Posterior vena cava (tissue), 2 donors: ENCODE results near the gene C1R. TPM values are rescaled to one million over a fixed set of nuclear protein-coding genes. Genes with fewer than 3 reads are reported as not detected.
"Not testable (repeated sequence)": the region's sequence is repeated elsewhere in the genome, so short reads cannot be mapped to it uniquely, and the experiment has no call there.

Source experiments
- DNase-seq: peaks from one replicate; pipeline ENCODE4 v3.0.0-alpha.2; 2020; ENCODE audit warnings: low spot score
- intact Hi-C, 2 donors: fragments of 100-400 bp; cut with DNase I; formaldehyde crosslinking; loops; one replicate each; pipeline versions ENCODE4 v1.14.1 to v1.14.2; 2022 to 2023
- total RNA-seq, 2 donors: library from RNA; stranded (reverse); fragmentation: NEBNext Ultra II Directional; extraction: Animal tissue kit (Norgen Biotek cat#: 25700); gene quantifications; one replicate each; pipeline ENCODE4 v1.2.1, GENCODE V29; 2021
- donor health status: DM: yes; HTN: yes; CAD: no.
- donor health status: DM: yes; HTN: yes; CAD: no.

The C1R gene
- total RNA-seq, 2 donors from 2014 or later: 1,008 to 1,686 TPM

DNA sequence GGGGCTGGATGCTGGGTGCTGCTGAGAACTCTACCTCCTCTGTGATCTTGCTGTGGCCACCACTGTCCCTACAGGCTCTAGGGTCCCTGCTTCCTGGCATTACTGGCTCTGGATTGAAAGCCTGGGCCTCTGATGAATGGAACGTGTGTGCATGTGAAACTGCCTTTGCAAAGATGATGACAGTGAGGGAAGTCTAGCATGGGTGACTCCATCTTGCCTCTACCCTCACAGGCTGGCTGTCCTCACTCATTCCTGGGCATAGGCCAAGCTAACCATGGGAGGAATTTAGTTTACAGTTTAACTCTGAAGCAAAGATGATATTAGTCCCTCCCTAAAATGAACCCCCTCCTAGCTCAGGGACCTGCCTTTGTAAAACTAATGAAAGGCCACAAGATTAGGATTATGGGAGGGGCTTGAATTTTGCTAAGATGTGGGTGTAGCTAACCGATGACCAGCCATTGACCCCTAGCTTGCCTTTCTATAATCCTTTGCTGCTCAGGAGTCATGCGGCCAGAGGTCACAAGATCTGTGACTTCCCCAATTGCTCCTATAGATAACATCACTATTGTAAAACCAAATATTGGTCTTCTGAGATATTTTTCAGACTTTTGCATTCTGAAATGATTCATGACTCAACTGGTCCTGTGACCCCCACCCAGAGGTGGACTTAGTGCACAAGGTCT, 33.9 kb downstream of the C1R start:
- intact Hi-C loops: loop anchor here in 1 of 2 donors (10.0 kb wide), 1 partner anchor 56 kb away; no protein-coding TSS in a partner anchor
- no peak for DNase-seq

DNA sequence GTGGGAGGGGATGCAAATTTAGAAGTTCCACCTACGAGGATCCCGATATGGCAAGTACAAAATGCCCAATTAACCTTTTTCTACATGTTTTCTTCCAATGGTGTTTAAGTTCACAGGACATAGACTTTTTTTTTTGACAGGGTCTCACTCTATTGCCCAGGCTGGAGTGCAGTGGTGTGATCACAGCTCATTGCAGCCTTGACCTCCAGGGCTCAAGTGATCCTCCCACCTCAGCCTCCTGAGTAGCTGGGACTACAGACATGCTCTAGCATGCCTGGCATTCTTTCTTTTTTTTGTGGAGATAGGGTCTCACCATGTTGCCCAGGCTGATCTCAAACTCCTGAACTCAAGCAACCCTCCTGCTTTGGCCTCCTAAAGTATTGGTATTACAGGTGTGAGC, 36.5 kb downstream of the C1R start:
- intact Hi-C loops: loop anchor here in 1 of 2 donors (10.0 kb wide), 1 partner anchor 59 kb away; no protein-coding TSS in a partner anchor

DNA sequence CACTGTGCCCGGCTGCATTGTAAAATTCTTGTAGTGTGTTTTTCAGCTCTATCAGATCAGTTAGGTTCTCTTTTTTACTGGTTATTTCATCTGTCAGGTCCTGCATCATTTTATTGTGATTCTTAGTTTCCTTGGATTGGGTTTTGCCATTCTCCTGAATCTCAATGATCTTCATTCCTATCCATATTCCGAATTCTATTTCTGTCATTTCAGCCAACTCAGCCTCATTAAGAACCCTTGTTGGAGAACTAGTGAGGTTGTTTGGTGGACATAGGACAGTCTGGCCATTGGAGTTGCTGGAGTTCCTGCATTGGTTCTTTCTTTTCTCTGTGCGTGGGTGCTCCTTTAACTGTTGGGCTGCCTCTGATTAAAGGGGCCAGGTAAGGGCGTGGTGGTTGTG, 37.3 kb downstream of the C1R start:
- DNase-seq: no peak
- intact Hi-C loops: loop anchor here in 1 of 2 donors (10.0 kb wide), 1 partner anchor 60 kb away; no protein-coding TSS in a partner anchor

More for the DNA sequence above, 36.5 kb downstream of the C1R start:
- not testable (repeated sequence) for DNase-seq

DNA sequence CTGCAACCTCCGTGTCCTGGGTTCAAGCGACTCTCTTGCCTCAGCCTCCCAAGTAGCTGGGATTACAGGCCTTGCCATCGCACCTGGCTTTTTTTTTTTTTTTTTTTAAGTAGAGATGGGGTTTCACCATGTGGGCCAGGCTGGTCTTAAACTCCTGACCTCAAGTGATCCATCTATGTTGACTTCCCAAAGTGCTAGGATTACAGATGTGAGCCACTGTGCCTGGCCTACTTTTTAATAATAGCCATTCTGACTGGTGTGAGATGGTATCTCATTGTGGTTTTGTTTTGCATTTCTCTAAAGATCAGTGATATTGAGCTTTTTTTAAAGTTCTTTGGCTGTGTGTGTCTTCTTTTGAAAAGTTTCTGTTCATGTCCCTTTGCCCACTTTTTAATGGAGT, 42.3 kb downstream of the C1R start:
- DNase-seq: not testable (repeated sequence)
- intact Hi-C loops: loop anchor here in 1 of 2 donors (10.0 kb wide), 1 partner anchor 65 kb away; no protein-coding TSS in a partner anchor

DNA sequence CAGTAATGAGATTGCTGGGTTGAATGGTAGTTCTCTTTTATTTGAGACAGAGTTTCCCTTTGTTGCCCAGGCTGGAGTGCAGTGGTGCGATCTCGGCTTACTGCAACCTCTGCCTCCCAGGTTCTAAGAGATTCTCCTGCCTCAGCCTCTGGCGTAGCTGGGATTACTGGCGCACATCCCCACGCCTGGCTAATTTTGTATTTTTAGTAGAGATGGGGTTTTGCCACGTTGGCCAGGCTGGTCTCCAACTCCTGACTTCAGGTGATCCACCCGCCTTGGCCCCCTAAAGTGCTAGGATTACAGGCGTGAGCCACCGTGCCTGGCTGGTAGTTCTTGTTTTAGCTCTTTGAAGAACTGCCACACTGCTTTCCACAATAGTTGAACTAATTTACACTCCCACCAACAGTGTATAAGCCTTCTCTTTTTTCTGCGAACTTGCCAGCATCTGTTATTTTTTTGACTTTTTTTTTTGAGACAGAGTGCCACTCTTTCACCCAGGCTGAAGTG, 42.7 kb downstream of the C1R start:
- DNase-seq, intact Hi-C loops: not testable (repeated sequence)

DNA sequence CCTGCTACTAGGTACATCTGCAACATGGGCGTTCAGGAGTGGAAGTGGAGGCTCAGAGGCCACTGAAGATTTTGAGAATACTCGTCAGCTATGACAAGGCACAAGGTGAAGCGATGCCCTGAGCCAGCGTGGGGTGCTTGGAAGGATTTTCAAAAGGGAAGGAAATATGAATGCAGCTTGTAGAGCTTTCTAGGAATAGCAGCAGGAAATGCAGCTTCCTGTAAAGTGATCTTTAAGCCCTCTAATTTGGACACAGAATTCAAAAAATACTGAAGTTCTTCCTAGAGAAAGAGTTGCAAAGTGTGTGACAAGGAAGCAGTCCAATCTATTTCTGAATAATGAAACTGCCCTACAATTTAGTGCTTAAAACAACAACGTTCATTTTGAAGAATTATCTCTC, 44.9 kb downstream of the C1R start:
- DNase-seq: no peak

DNA sequence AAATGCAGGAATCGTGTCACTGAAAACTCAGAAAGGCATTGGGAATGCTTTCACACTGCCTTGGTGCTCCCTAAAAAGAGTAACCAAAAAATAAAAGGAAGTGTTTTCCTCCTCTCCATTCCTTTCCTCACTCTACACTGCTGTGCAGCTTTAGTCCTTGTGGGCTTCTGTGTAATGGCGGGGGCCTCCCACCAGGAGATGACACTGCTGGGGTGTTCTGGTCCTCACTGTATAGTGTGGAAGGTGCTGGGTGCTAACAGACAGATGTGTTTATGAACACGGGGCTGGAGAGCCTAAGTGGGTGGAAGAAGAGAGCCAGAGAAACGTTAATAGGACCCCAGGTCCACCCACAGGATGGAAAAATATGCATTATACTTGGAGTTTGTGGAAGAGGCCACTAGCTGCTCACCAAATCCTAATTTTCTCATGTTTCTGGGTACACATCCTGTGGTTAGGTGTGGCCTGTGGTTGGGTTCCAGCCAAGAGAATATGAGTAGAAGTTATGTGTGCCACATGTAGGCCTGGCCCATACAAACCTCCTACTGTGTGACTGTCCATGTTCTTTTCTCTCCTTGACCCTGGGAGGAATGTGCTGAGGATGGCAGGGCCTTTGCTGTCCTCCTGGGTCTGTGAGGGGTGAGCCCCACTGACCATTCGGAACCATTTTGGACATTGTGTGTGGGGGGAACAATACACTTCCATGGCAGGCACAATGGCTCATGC, 45.7 kb downstream of the C1R start:
- intact Hi-C loops: no loop called here
- no peak for DNase-seq

More for the DNA sequence above, 44.9 kb downstream of the C1R start:
- intact Hi-C loops: no loop called here

DNA sequence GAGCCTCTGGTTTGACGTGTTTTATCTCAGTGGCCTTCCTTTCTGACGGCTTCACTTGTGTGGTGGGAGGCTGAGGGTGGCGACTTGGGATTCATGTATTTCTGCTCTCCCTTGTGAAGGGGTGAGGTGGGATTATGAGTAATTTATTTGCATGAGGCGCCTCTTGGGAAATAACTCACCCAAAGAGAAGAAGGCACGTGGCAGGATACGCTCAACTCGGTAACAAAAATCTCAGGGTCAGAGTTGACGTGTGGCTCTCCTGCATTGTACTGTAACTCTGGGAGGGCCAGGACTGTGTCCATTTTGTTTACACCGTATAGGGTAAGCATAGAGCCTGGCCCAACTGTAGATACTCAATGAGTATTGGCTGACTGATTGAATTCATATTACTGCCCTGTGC, 46.3 kb downstream of the C1R start:
- DNase-seq: no peak
- intact Hi-C loops: no loop called here

DNA sequence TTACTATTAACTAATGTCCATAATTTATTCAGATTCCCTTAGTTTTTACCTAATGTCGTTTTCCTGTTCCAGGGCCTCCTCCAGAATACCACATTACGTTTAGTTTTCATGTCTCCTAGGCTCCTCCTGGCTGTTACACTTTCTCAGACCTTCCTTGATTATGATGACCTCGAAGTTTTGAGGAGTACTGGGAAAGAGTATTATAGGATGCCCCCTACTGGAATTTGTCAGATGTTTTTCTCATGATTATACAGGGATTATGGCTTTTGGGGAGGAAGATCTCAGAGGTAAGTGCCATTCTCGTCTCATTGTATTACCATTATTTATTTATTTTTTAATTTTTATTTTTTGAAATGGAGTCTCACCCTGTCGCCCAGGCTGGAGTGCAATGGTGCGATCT, 49.4 kb downstream of the C1R start:
- intact Hi-C loops: no loop called here

DNA sequence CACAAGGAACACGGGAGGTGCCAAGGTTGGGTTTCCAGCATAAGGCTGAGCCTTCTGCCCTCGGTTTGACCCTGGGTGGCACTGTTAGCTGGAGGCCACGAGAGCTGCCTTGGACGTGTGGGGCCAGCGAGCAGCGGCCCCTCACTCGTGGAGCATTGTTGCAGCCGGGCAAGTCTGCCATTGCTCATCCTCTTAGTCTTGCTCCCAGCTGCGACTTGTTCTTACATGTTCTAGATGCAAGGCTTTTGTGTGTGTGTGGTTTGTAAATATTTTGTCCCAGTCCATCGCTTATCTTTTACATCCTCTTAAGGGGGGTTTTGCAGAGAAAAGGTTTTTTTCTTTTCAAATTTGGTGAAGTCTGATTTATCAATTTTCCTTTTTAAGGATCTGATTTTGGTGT, 52.8 kb downstream of the C1R start:
- DNase-seq: no peak
- intact Hi-C loops: no loop called here

More for the DNA sequence above, 49.4 kb downstream of the C1R start:
- DNase-seq: no peak

DNA sequence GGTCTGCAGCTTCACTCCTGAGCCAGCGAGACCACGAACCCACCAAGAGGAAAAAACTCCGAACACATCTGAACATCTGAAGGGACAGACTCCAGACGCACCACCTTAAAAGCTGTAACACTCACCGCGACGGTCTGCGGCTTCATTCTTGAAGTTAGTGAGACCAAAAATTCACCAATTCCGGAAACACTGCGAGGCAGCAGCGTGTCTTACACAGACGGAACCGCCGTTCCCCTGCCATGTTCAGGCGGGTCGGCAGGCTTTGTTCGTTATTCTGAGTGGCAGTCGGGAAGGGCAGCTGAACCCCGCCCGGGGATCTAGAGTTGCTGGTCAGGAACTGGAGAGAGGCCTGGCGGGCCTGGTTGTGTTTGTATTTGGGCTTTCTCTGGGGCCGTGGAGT, 53.7 kb downstream of the C1R start:
- DNase-seq: no peak
- intact Hi-C loops: no loop called here

DNA sequence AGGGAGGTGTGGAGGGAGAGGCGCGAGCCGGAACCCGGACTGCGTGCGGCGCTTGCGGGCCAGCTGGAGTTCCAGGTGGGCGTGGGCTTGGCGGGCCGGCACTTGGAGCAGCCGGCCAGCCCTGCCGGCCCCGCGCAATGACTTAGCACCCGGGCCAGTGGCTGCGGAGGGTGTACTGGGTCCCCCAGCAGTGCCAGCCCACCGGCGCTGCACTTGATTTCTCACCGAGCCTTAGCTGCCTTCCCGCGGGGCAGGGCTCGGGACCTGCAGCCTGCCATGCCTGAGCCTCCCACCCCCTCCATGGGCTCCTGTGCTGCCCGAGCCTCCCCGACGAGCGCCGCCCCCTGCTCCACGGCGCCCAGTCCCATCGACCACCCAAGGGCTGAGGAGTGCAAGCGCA, 54.8 kb downstream of the C1R start:
- intact Hi-C loops: not testable (repeated sequence)

DNA sequence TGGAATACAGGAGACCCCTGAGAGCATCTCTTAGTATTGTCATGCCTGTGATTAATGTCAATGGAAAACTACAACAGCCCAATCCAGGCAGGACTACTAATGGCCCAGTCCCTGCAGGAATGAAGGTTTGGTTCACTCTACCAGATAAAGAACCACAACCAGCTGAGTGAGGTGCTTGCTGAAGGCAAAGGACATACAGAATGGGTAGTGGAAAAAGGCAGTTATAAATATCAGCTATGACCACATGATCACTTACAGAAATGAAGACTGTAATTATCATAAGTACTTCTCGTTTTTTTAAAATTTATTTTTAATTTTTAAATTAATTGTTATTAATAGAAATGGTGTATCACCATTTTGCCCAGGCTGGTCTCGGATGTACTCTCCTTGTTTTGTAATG, 56.8 kb downstream of the C1R start:
- DNase-seq: no peak
- intact Hi-C loops: no loop called here

More for the DNA sequence above, 54.8 kb downstream of the C1R start:
- DNase-seq: not testable (repeated sequence)

DNA sequence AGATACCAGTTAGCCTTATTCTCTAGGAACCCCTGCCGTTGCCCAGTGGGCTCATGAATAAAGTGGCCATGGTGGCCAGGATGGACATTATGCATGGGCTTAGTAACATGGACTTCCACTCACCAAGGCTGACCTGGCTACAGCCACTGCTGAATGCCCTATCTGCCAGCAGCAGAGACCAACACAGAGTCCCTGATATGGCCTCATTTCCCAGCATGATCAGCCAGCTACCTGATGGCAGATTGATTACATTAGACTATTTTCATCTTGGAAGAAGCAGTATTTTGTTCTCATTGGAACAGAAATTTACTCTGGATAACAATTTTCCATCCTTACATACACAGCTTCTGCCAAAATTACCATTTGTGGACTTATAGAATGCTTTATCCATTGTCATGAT, 57.8 kb downstream of the C1R start:
- intact Hi-C loops: no loop called here
- DNase-seq: no peak

DNA sequence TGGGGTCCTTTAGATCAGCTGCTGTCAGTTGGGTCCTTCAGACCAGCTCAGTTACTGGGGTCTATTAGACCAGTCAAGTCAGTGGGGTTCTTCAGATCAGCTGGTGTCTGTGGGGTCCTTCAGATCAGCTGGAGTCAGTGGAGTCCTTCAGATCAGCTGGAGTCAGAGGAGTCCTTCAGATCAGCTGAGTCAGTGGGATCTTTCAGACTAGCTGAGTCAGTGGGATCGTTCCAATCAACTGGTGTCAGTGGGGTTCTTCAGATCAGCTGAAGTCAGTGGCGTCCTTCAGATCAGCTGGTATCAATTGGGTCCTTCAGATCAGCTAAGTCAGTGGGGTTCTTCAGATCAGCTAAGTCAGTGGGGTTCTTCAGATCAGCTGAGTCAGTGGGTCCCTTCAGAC, 59.3 kb downstream of the C1R start:
- intact Hi-C loops: no loop called here
- DNase-seq: no peak

DNA sequence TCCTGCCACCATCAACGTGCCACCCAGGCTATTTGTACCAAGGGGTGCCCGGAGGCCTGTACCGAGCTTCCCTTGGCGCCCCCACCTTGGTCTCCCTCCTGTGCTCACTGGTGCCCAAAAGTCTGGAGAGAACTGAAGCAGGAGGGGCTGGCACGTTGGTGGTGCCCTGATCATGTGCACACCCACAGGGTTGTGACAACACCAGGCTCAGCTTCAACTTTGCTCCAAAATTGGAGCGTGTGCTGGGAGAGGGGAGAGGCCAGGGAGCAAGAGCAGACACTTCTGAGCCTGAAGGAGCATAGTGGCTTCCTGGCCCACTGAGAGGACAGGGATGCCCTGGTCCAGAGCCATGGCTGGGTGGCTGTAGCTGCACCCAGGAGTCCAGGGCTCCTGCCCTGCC, 60.9 kb downstream of the C1R start:
- intact Hi-C loops: no loop called here
- no peak for DNase-seq

Other genes starting within 250 kb of the C1R start
- gene CDCA3, start 241.2 kb downstream of the C1R start, total RNA-seq: under 1 TPM; 0.46 to 0.52 TPM
- gene USP5, start 240.3 kb downstream of the C1R start, total RNA-seq: 10 to 100 TPM; 87.0 to 91.1 TPM
- gene TPI1, start 224.9 kb downstream of the C1R start, total RNA-seq: 100 to 1,000 TPM; 303 to 366 TPM
- gene SPSB2, start 219.1 kb downstream of the C1R start, total RNA-seq: 1 to 10 TPM; 4.9 to 6.9 TPM
- gene LRRC23, start 187.6 kb downstream of the C1R start, total RNA-seq: 1 to 10 TPM; 5.3 to 6.7 TPM
- gene ENO2, start 177.9 kb downstream of the C1R start, total RNA-seq: 10 to 100 TPM; 45.6 to 57.1 TPM
- gene ATN1, start 164.5 kb downstream of the C1R start, total RNA-seq: 100 to 1,000 TPM in 1 of 2 donors, 10 to 100 TPM in 1; 97.0 to 106 TPM
- gene RNU7-1, start 148.6 kb downstream of the C1R start, total RNA-seq: not detected
- gene C12orf57, start 148.4 kb downstream of the C1R start, total RNA-seq: 100 to 1,000 TPM; 189 to 206 TPM
- 10 to 100 TPM; 18.7 to 31.4 TPM for gene PTPN6, start 141.1 kb downstream of the C1R start, total RNA-seq
- gene PHB2, start 121.8 kb downstream of the C1R start, total RNA-seq: 100 to 1,000 TPM in 1 of 2 donors, 10 to 100 TPM in 1; 98.8 to 110 TPM
- 10 to 100 TPM; 38.4 to 43.9 TPM for gene EMG1, start 121.5 kb downstream of the C1R start, total RNA-seq
- 10 to 100 TPM; 24.2 to 29.0 TPM for gene LPCAT3, start 74.0 kb downstream of the C1R start, total RNA-seq
- 100 to 1,000 TPM; 585 to 986 TPM for gene C1S, start 31.7 kb downstream of the C1R start, total RNA-seq
- 100 to 1,000 TPM in 1 of 2 donors, 10 to 100 TPM in 1; 79.5 to 122 TPM for gene C1RL, start 16.8 kb upstream of the C1R start, total RNA-seq
- gene RBP5, start 36.4 kb upstream of the C1R start, total RNA-seq: 1 to 10 TPM; 5.1 to 5.7 TPM
- 10 to 100 TPM; 31.0 to 31.7 TPM for gene CLSTN3, start 37.9 kb upstream of the C1R start, total RNA-seq
- gene PEX5, start 97.2 kb upstream of the C1R start, total RNA-seq: 10 to 100 TPM; 34.7 to 39.6 TPM
- gene ACSM4, start 211.6 kb upstream of the C1R start, total RNA-seq: not detected